ENCODE data around the gene FES.
"Not testable (repeated sequence)": the region's sequence is repeated elsewhere in the genome, so short reads cannot be mapped to it uniquely, and the experiment has no call there.

GRCh38 chr15:90897131-90897655 lies 12.9 kb downstream of the FES start:
- not testable (repeated sequence) for TF ChIP-seq POLR2A, CTCF (IDR thresholded peaks at IDR 0.05)
